Spleen (tissue), 7 donors: ENCODE data around the gene BIN1.

Experiments
- CTCF ChIP-seq, 11 experiments: fragments of 200-600 bp in 7 of 11; fragments of 450-650 bp in 4 of 11; sonication (generic) in 4 of 11; IDR thresholded peaks in 8 of 11; conservative IDR thresholded peaks in 3 of 11; 1 replicate in 7 of 11; 2 replicates in 4 of 11; pipeline versions ENCODE4 v1.4.0 to v1.8.0; 2016 to 2021; ENCODE audit warnings: antibody characterized with exemption in 11 of 11, inconsistent platforms in 4 of 11, mild to moderate bottlenecking in 1 of 11
- POLR2A ChIP-seq, 3 donors: fragments of 450-650 bp; IDR thresholded peaks; one replicate each; pipeline ENCODE4 v1.5.1; 2017; ENCODE audit warnings: antibody characterized with exemption in 3 of 3, mild to moderate bottlenecking in 1 of 3
- POLR2AphosphoS5 ChIP-seq, 3 donors: sonication (generic); formaldehyde crosslinking; IDR thresholded peaks; one replicate each; pipeline ENCODE4 v1.5.1; 2017; ENCODE audit warnings: antibody characterized with exemption in 3 of 3
- donor health status: DM: no; HTN: no; CAD: no; lungs with moderate emphysema.
- donor health status: DM: no; HTN: no; CAD: no.
- donor health status: DM: no; HTN: no; CAD: no.

GRCh38 chr2:127121776-127122176 is 14.8 kb upstream of the BIN1 start:
- TF ChIP-seq CTCF (IDR thresholded peaks at IDR 0.05 in 8 of 11, conservative IDR thresholded peaks at IDR 0.05 in 3 of 11) (no peak), POLR2A (IDR thresholded peaks at IDR 0.05) (no peak), POLR2AphosphoS5 (IDR thresholded peaks at IDR 0.05) (no peak)
